Activated B cell treated with CpG ODN at 0.5 μM for 24 hours (primary cell): ENCODE results near the gene NOTUM. TPM values are rescaled to one million over a fixed set of nuclear protein-coding genes. Genes with fewer than 3 reads are reported as not detected.

Experiments
- ATAC-seq: fragments of 200-7000 bp; cut with Tn5 transposase; one replicate; pipeline ENCODE4 v1.10.0; 2021; ENCODE audit warnings: low read depth, mild to moderate bottlenecking, moderate library complexity
- CTCF ChIA-PET: fragments of 350-600 bp; sonication (Branson Sonifier 250); formaldehyde crosslinking; loops from one replicate; lab custom pipeline; 2021; ENCODE audit warnings: antibody characterized with exemption; lab: Charles Lee
- POLR2A ChIA-PET: fragments of 350-600 bp; sonication (Branson Sonifier 250); formaldehyde crosslinking; loops from one replicate; lab custom pipeline; 2021; ENCODE audit warnings: antibody characterized with exemption; lab: Charles Lee
- DNase-seq: peaks from one replicate; pipeline ENCODE4 v3.0.0; 2022
- H3K27ac Mint-ChIP-seq: one replicate; pipeline ENCODE4 v1.8.0; 2020; ENCODE audit warnings: mixed read lengths
- H3K27me3 Mint-ChIP-seq: one replicate; pipeline ENCODE4 v1.8.0; 2021; ENCODE audit warnings: mixed read lengths
- H3K36me3 Mint-ChIP-seq: one replicate; pipeline ENCODE4 v1.8.0; 2021; ENCODE audit warnings: low read depth, mixed read lengths
- H3K4me1 Mint-ChIP-seq: one replicate; pipeline ENCODE4 v1.8.0; 2021; ENCODE audit warnings: mixed read lengths
- H3K4me3 Mint-ChIP-seq: one replicate; pipeline ENCODE4 v1.8.0; 2020; ENCODE audit warnings: mild to moderate bottlenecking, mixed read lengths
- H3K9me3 Mint-ChIP-seq: one replicate; pipeline ENCODE4 v1.8.0; 2020; ENCODE audit warnings: mixed read lengths
- intact Hi-C: fragments of 100-400 bp; cut with micrococcal nuclease; formaldehyde crosslinking; loops from one replicate; pipeline ENCODE4 v1.15.1; 2024
- total RNA-seq: library from RNA; stranded (reverse); gene quantifications from 2 replicates; pipeline ENCODE4 v1.2.3, GENCODE V29; 2022
- TF ChIP-seq, protein P1 (sequence below): fragments of 200-600 bp; IDR thresholded peaks from one replicate; pipeline ENCODE4 v1.8.0; 2022; ENCODE audit warnings: antibody characterized with exemption, mild to moderate bottlenecking

NOTUM gene
- total RNA-seq, 1 donor from 2014 or later: not detected

DNA sequence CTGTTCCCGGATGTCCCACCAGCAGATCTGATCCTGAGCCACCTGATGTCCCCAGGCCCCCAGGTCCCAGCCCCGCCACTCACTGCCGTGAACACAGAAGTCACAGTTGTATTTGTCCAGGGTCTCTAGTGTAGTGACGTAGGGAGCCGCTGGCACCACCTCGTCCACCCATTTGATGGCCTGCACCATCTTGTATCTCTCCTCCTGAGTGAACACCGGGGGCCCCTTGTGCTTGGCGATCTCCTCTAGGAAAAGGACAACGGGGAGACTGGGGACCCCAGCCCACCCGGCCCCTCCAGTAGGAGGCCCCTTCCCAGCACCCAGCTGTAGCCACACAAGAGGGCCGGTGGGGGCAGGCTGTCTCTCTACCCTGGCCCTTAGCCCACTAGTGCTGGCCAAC, 52.2 kb downstream of the NOTUM start:
- no peaks in the 10 kb centered on the region for H3K27me3 Mint-ChIP-seq
- TF ChIP-seq, protein P1, sequence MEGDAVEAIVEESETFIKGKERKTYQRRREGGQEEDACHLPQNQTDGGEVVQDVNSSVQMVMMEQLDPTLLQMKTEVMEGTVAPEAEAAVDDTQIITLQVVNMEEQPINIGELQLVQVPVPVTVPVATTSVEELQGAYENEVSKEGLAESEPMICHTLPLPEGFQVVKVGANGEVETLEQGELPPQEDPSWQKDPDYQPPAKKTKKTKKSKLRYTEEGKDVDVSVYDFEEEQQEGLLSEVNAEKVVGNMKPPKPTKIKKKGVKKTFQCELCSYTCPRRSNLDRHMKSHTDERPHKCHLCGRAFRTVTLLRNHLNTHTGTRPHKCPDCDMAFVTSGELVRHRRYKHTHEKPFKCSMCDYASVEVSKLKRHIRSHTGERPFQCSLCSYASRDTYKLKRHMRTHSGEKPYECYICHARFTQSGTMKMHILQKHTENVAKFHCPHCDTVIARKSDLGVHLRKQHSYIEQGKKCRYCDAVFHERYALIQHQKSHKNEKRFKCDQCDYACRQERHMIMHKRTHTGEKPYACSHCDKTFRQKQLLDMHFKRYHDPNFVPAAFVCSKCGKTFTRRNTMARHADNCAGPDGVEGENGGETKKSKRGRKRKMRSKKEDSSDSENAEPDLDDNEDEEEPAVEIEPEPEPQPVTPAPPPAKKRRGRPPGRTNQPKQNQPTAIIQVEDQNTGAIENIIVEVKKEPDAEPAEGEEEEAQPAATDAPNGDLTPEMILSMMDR: no peak

GRCh38 chr17:81907219-81908145, 53.5 kb downstream of the NOTUM start:
- ChIA-PET POLR2A (no interaction called here), CTCF (no interaction called here)
- intact Hi-C loops: no loop called here
- H3K9me3 Mint-ChIP-seq: no peaks in the 10 kb centered on the region
- H3K36me3 Mint-ChIP-seq: peaks cover 28% of the 10 kb centered on the region
- peaks cover 9% of the 10 kb centered on the region for H3K4me1 Mint-ChIP-seq
- H3K27me3 Mint-ChIP-seq: no peaks in the 10 kb centered on the region
- no peak overlapping the region for H3K4me3 Mint-ChIP-seq
- ATAC-seq (no peak), DNase-seq (no peak)
- H3K27ac Mint-ChIP-seq: no peak overlapping the region
- TF ChIP-seq, protein P1: no peak

More for the DNA sequence above, 52.2 kb downstream of the NOTUM start:
- H3K4me3 Mint-ChIP-seq: no peak overlapping the region
- ChIA-PET POLR2A (interaction anchor here (1.9 kb wide), 1 partner anchor 17 kb away, joined by 6 read pairs; the partner anchor contains the start of gene ANAPC11), CTCF (no interaction called here)
- ATAC-seq (no peak), DNase-seq (no peak)
- H3K36me3 Mint-ChIP-seq: peaks cover 41% of the 10 kb centered on the region
- peaks cover 9% of the 10 kb centered on the region for H3K4me1 Mint-ChIP-seq
- no peaks in the 10 kb centered on the region for H3K9me3 Mint-ChIP-seq
- intact Hi-C loops: no loop called here
- no peak overlapping the region for H3K27ac Mint-ChIP-seq

GRCh38 chr17:81906476-81907218, 54.3 kb downstream of the NOTUM start:
- ChIA-PET POLR2A (no interaction called here), CTCF (no interaction called here)
- peaks cover 7% of the 10 kb centered on the region for H3K4me1 Mint-ChIP-seq
- no peak for DNase-seq
- no peaks in the 10 kb centered on the region for H3K9me3 Mint-ChIP-seq
- H3K36me3 Mint-ChIP-seq: peaks cover 19% of the 10 kb centered on the region
- H3K4me3 Mint-ChIP-seq: no peak overlapping the region
- no peak overlapping the region for H3K27ac Mint-ChIP-seq
- ATAC-seq: no peak
- intact Hi-C loops: no loop called here
- H3K27me3 Mint-ChIP-seq: no peaks in the 10 kb centered on the region
- TF ChIP-seq, protein P1: no peak

- peaks cover 22% of the 10 kb centered on the region for H3K36me3 Mint-ChIP-seq
- peaks cover 8% of the 10 kb centered on the region for H3K4me1 Mint-ChIP-seq
- intact Hi-C loops: no loop called here
- CTCF ChIA-PET: no interaction called here
- no peak overlapping the region for H3K27ac Mint-ChIP-seq
- no peak for DNase-seq
- POLR2A ChIA-PET: no interaction called here
- no peak for ATAC-seq
- H3K9me3 Mint-ChIP-seq: no peaks in the 10 kb centered on the region
- peaks cover 4% of the 10 kb centered on the region for H3K27me3 Mint-ChIP-seq
- no peak overlapping the region for H3K4me3 Mint-ChIP-seq
- TF ChIP-seq, protein P1: no peak
These were observed 55.0 kb downstream of the NOTUM start for GRCh38 chr17:81905993-81906392.

DNA sequence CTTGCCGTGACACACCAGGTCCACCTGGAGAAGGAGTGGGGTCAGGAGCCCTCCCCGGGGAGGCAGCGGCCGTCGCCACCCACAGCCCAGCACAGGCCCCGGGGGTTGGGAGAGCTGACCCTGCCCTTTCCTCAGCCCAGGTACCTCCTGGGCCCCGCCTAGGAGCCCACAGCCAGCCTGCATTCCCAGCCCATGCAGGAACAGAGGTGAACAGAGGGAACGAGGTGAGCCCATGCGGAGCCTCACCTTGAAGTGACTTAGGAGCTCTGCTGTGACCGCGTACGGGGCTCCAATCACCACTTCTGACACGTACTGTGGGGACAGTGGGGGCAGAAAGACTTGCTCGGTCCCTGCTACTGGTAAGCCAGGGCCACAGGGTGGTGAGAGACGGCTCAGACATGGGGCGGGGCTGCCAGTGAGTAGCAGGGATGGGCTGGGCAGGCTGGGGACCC, 55.5 kb downstream of the NOTUM start:
- intact Hi-C loops: no loop called here
- TF ChIP-seq, protein P1: no peak
- DNase-seq: no peak
- peaks cover 22% of the 10 kb centered on the region for H3K36me3 Mint-ChIP-seq
- peaks cover 8% of the 10 kb centered on the region for H3K4me1 Mint-ChIP-seq
- H3K27ac Mint-ChIP-seq: no peak overlapping the region
- ATAC-seq: no peak
- ChIA-PET POLR2A (no interaction called here), CTCF (no interaction called here)
- H3K27me3 Mint-ChIP-seq: peaks cover 8% of the 10 kb centered on the region
- no peaks in the 10 kb centered on the region for H3K9me3 Mint-ChIP-seq
- H3K4me3 Mint-ChIP-seq: no peak overlapping the region
